Measurements from ENCODE around the gene C6orf89. TPM values are rescaled to one million over a fixed set of nuclear protein-coding genes. Genes with fewer than 3 reads are reported as not detected.
"Not testable (repeated sequence)": the region's sequence is repeated elsewhere in the genome, so short reads cannot be mapped to it uniquely, and the experiment has no call there.

The C6orf89 gene
- total RNA-seq, 4 donors from 2014 or later: 58.2 to 89.6 (median 68.9) TPM

- Histone ChIP-seq H3K36me3 (no peaks in the 10 kb centered on the region), H3K9me3 (no peaks in the 10 kb centered on the region), H3K27me3 (no peaks in the 10 kb centered on the region), H3K4me1 (peaks cover 0 to 6% of the 10 kb centered on the region in 2 donors), H3K4me3 (replicated peaks in 1 of 3) (no peak overlapping the region), H3K27ac (no peak overlapping the region)
- no peak for DNase-seq
- intact Hi-C loops (cut with DNase I): no loop called here
- TF ChIP-seq POLR2A (IDR thresholded peaks at IDR 0.05): no peak
- no peak for TF ChIP-seq CTCF (IDR thresholded peaks at IDR 0.05)
- WGBS, 2 donors: 93 to 98% methylated on average over 2 of the region's 2 CpGs
Observed at GRCh38 chr6:36933102-36933501, 47.4 kb downstream of the C6orf89 start.

- 95 to 97% methylated on average over 4 of the region's 4 CpGs for WGBS, 2 donors
- Histone ChIP-seq H3K27ac (no peak overlapping the region), H3K4me1 (peaks cover 0 to 2% of the 10 kb centered on the region in 2 donors), H3K9me3 (no peaks in the 10 kb centered on the region), H3K4me3 (replicated peaks in 1 of 3) (no peak overlapping the region), H3K27me3 (no peaks in the 10 kb centered on the region), H3K36me3 (no peaks in the 10 kb centered on the region)
- intact Hi-C loops (cut with DNase I): no loop called here
- no peak for TF ChIP-seq POLR2A (IDR thresholded peaks at IDR 0.05)
- DNase-seq: no peak
Observed at GRCh38 chr6:36933519-36933918, 47.8 kb downstream of the C6orf89 start.

- Histone ChIP-seq H3K27me3 (no peaks in the 10 kb centered on the region), H3K4me3 (replicated peaks in 1 of 3) (no peak overlapping the region), H3K9me3 (no peaks in the 10 kb centered on the region), H3K27ac (no peak overlapping the region), H3K36me3 (no peaks in the 10 kb centered on the region), H3K4me1 (no peaks in the 10 kb centered on the region)
- intact Hi-C loops (cut with DNase I): no loop called here
- 91% methylated on average over 7 of the region's 7 CpGs for WGBS, 2 donors
- DNase-seq: no peak
- TF ChIP-seq CTCF (IDR thresholded peaks at IDR 0.05): no peak
- TF ChIP-seq POLR2A (IDR thresholded peaks at IDR 0.05): no peak
Observed at GRCh38 chr6:36934901-36935300, 49.1 kb downstream of the C6orf89 start.

GRCh38 chr6:36936824-36937223 is 51.1 kb downstream of the C6orf89 start:
- 96 to 99% methylated on average over 5 of the region's 5 CpGs for WGBS, 2 donors
- H3K4me3 ChIP-seq (replicated peaks in 1 of 3): no peak overlapping the region
- no peaks in the 10 kb centered on the region for H3K27me3 ChIP-seq
- no peak for TF ChIP-seq CTCF (IDR thresholded peaks at IDR 0.05)
- no peak for TF ChIP-seq POLR2A (IDR thresholded peaks at IDR 0.05)
- intact Hi-C loops (cut with DNase I): no loop called here
- no peak for DNase-seq
- H3K27ac ChIP-seq: no peak overlapping the region
- no peaks in the 10 kb centered on the region for H3K36me3 ChIP-seq
- H3K9me3 ChIP-seq: no peaks in the 10 kb centered on the region
- H3K4me1 ChIP-seq: no peaks in the 10 kb centered on the region

GRCh38 chr6:36937896-36938295 is 52.1 kb downstream of the C6orf89 start:
- Histone ChIP-seq H3K36me3 (no peaks in the 10 kb centered on the region), H3K4me3 (replicated peaks in 1 of 3) (no peak overlapping the region), H3K9me3 (no peaks in the 10 kb centered on the region), H3K4me1 (no peaks in the 10 kb centered on the region), H3K27me3 (no peaks in the 10 kb centered on the region), H3K27ac (no peak overlapping the region)
- intact Hi-C loops (cut with DNase I): no loop called here
- DNase-seq: no peak
- TF ChIP-seq POLR2A (IDR thresholded peaks at IDR 0.05) (no peak), CTCF (IDR thresholded peaks at IDR 0.05) (no peak)
- WGBS, 2 donors: 94 to 96% methylated on average over 6 of the region's 6 CpGs

- no peaks in the 10 kb centered on the region for H3K4me1 ChIP-seq
- no peak for DNase-seq
- no peak overlapping the region for H3K27ac ChIP-seq
- H3K27me3 ChIP-seq: no peaks in the 10 kb centered on the region
- 90 to 95% methylated on average over 4 of the region's 4 CpGs for WGBS, 2 donors
- no peaks in the 10 kb centered on the region for H3K36me3 ChIP-seq
- no peak overlapping the region for H3K4me3 ChIP-seq (replicated peaks in 1 of 3)
- no peaks in the 10 kb centered on the region for H3K9me3 ChIP-seq
- intact Hi-C loops (cut with DNase I): no loop called here
- TF ChIP-seq CTCF (IDR thresholded peaks at IDR 0.05) (no peak), POLR2A (IDR thresholded peaks at IDR 0.05) (no peak)
Observed at GRCh38 chr6:36938536-36938935, 52.8 kb downstream of the C6orf89 start.

GRCh38 chr6:36939005-36939404 is 53.3 kb downstream of the C6orf89 start:
- WGBS, 2 donors: 92 to 93% methylated on average over 5 of the region's 5 CpGs
- H3K36me3 ChIP-seq; H3K4me3 ChIP-seq (replicated peaks in 1 of 3); DNase-seq; H3K27me3 ChIP-seq; H3K27ac ChIP-seq; H3K9me3 ChIP-seq; intact Hi-C loops (cut with DNase I); H3K4me1 ChIP-seq: not testable (repeated sequence)

All from thyroid gland (tissue), 4 donors.